Left renal pelvis (tissue), 4 donors: ENCODE measurements around the gene UQCRC2. TPM values are rescaled to one million over a fixed set of nuclear protein-coding genes. Genes with fewer than 3 reads are reported as not detected.
"Not testable (repeated sequence)": the region's sequence is repeated elsewhere in the genome, so short reads cannot be mapped to it uniquely, and the experiment has no call there.

Source experiments
- DNase-seq, 4 donors: peaks; one replicate each; pipeline ENCODE4 v3.0.0-alpha.2; 2013; ENCODE audit warnings: low read depth in 4 of 4, low spot score in 3 of 4
- polyA plus RNA-seq, 4 donors: library from polyadenylated mRNA; unstranded; fragments of 120-200 nt; gene quantifications; one replicate each; pipeline ENCODE4 v1.2.1, GENCODE V29; 2013; ENCODE audit not compliant: insufficient read length in 4 of 4

UQCRC2 gene
- polyA plus RNA-seq, 4 donors = 188 to 330 (median 314) TPM

GRCh38 chr16:21980032-21980431 lies 26.9 kb downstream of the UQCRC2 start:
- no peak for DNase-seq

- DNase-seq = no peak
Observed at GRCh38 chr16:21982108-21982507, 28.9 kb downstream of the UQCRC2 start.

- DNase-seq = no peak
Observed at GRCh38 chr16:21984062-21984461, 30.9 kb downstream of the UQCRC2 start.

GRCh38 chr16:21985524-21985923 lies 32.4 kb downstream of the UQCRC2 start:
- DNase-seq = no peak

- no peak for DNase-seq
Observed at GRCh38 chr16:21986692-21987246, 33.6 kb downstream of the UQCRC2 start.

- no peak for DNase-seq
Observed at GRCh38 chr16:21987498-21987897, 34.3 kb downstream of the UQCRC2 start.

- no peak for DNase-seq
Observed at GRCh38 chr16:21989133-21989532, 36.0 kb downstream of the UQCRC2 start.

- no peak for DNase-seq
Observed at GRCh38 chr16:21989751-21990150, 36.6 kb downstream of the UQCRC2 start.

- DNase-seq = no peak
Observed at GRCh38 chr16:21990381-21990944, 37.3 kb downstream of the UQCRC2 start.

- no peak for DNase-seq
Observed at GRCh38 chr16:21991621-21992020, 38.5 kb downstream of the UQCRC2 start.

- no peak for DNase-seq
Observed at GRCh38 chr16:21994856-21995465, 41.8 kb downstream of the UQCRC2 start.

- no peak for DNase-seq
Observed at GRCh38 chr16:21996923-21997696, 43.9 kb downstream of the UQCRC2 start.

GRCh38 chr16:21997697-21998480 lies 44.7 kb downstream of the UQCRC2 start:
- DNase-seq = no peak

- DNase-seq = no peak
Observed at GRCh38 chr16:22001591-22001990, 48.4 kb downstream of the UQCRC2 start.

- DNase-seq = not testable (repeated sequence)
Observed at GRCh38 chr16:22002047-22002446, 48.9 kb downstream of the UQCRC2 start.

GRCh38 chr16:22003195-22003594 lies 50.0 kb downstream of the UQCRC2 start:
- no peak for DNase-seq

- no peak for DNase-seq
Observed at GRCh38 chr16:22004341-22004740, 51.2 kb downstream of the UQCRC2 start.

- no peak for DNase-seq
Observed at GRCh38 chr16:22005746-22006145, 52.6 kb downstream of the UQCRC2 start.

- DNase-seq = no peak
Observed at GRCh38 chr16:22006636-22007035, 53.5 kb downstream of the UQCRC2 start.

- DNase-seq = no peak
Observed at GRCh38 chr16:22007159-22007508, 54.0 kb downstream of the UQCRC2 start.
